ENCODE results near the gene MARK3. TPM values are rescaled to one million over a fixed set of nuclear protein-coding genes. Genes with fewer than 3 reads are reported as not detected.

The MARK3 gene
- total RNA-seq (100 to 1,000 TPM; 121 to 136 TPM), total RNA-seq (161 to 168 reads per million in 2 donors)

- H3K4me1 Mint-ChIP-seq: peaks cover 29% of the 10 kb centered on the region
- H3K27me3 Mint-ChIP-seq: peaks cover 19% of the 10 kb centered on the region
- DNase-seq: peak; percentile 94 to 95 (median 94)
- H3K27ac Mint-ChIP-seq: peak within 1 kb of the TSS; percentile 94
- peak; percentile 90 for ATAC-seq
- H3K36me3 Mint-ChIP-seq (ENCODE audit: low read depth): no peaks in the 10 kb centered on the region
- H3K9me3 ChIP-seq (ENCODE audit: control insufficient read depth, low read length, poor library complexity, severe bottlenecking): no peaks in the 10 kb centered on the region
- peak within 1 kb of the TSS; percentile 96 for H3K4me3 Mint-ChIP-seq
Observed at GRCh38 chr14:103385152-103385928, at the start of gene MARK3. MARK3 (plus strand) TSS chr14:103385415; CDS start chr14:103386030, 615 bp downstream.

- H3K4me1 Mint-ChIP-seq: peaks cover 32% of the 10 kb centered on the region
- peak overlapping the region; percentile 89 for H3K4me3 Mint-ChIP-seq
- peak overlapping the region; percentile 94 for H3K27ac Mint-ChIP-seq
- DNase-seq (no peak), ATAC-seq (no peak)
- H3K9me3 ChIP-seq (ENCODE audit: control insufficient read depth, low read length, poor library complexity, severe bottlenecking): no peaks in the 10 kb centered on the region
- H3K27me3 Mint-ChIP-seq: no peaks in the 10 kb centered on the region
- peaks cover 15% of the 10 kb centered on the region for H3K36me3 Mint-ChIP-seq (ENCODE audit: low read depth)
Observed at GRCh38 chr14:103336191-103336590, 49.0 kb upstream of the MARK3 start.

DNA sequence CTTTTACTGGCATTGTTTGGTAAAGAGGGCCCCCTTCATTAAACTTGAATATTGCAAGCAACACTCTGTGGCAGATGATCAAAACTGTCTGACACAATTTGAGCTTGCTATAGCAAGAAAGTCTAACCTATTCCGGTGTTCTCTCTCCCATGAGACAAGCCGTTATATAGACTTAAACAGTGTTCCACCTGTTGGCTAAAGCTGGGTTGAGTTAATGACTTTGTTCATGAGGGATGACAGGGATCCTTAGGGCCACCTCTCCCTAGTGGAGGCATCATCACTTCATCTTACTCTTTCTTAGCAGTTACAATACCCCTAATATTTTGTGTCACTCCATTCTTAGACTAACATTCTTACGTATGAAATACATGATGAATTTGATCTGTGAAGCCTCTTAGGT is 47.4 kb upstream of the MARK3 start:
- no peaks in the 10 kb centered on the region for H3K9me3 ChIP-seq (ENCODE audit: control insufficient read depth, low read length, poor library complexity, severe bottlenecking)
- Mint-ChIP-seq H3K27me3 (no peaks in the 10 kb centered on the region), H3K36me3 (ENCODE audit: low read depth) (peaks cover 17% of the 10 kb centered on the region), H3K4me3 (peak overlapping the region; percentile 82), H3K27ac (peak overlapping the region; percentile 94), H3K4me1 (peaks cover 29% of the 10 kb centered on the region)
- DNase-seq (no peak), ATAC-seq (no peak)

DNA sequence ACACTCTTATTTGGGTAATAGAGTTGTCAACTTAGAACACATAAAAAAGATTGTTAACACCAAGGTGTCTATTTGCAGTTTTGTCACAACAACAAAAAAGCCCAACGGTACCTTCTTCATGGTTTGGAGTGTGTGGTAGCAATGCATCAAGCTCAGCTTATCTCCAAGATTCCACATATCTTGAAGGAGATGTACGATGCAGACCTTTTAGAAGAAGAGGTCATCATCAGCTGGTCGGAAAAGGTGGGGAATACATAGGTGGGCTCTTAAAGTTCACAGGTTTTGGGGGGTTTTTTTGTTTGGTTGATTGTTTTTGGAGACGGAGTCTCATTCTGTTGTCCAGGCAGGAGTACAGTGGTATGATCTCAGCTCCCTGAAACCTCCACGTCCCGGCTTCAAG is 45.7 kb upstream of the MARK3 start:
- Mint-ChIP-seq H3K36me3 (ENCODE audit: low read depth) (peaks cover 17% of the 10 kb centered on the region), H3K27me3 (no peaks in the 10 kb centered on the region), H3K4me3 (peak overlapping the region; percentile 43), H3K27ac (peak overlapping the region; percentile 94), H3K4me1 (peaks cover 29% of the 10 kb centered on the region)
- ATAC-seq (no peak), DNase-seq (no peak)
- no peaks in the 10 kb centered on the region for H3K9me3 ChIP-seq (ENCODE audit: control insufficient read depth, low read length, poor library complexity, severe bottlenecking)

GRCh38 chr14:103340480-103341212 is 44.6 kb upstream of the MARK3 start:
- H3K27ac Mint-ChIP-seq: peak overlapping the region; percentile 94
- no peaks in the 10 kb centered on the region for H3K9me3 ChIP-seq (ENCODE audit: control insufficient read depth, low read length, poor library complexity, severe bottlenecking)

DNA sequence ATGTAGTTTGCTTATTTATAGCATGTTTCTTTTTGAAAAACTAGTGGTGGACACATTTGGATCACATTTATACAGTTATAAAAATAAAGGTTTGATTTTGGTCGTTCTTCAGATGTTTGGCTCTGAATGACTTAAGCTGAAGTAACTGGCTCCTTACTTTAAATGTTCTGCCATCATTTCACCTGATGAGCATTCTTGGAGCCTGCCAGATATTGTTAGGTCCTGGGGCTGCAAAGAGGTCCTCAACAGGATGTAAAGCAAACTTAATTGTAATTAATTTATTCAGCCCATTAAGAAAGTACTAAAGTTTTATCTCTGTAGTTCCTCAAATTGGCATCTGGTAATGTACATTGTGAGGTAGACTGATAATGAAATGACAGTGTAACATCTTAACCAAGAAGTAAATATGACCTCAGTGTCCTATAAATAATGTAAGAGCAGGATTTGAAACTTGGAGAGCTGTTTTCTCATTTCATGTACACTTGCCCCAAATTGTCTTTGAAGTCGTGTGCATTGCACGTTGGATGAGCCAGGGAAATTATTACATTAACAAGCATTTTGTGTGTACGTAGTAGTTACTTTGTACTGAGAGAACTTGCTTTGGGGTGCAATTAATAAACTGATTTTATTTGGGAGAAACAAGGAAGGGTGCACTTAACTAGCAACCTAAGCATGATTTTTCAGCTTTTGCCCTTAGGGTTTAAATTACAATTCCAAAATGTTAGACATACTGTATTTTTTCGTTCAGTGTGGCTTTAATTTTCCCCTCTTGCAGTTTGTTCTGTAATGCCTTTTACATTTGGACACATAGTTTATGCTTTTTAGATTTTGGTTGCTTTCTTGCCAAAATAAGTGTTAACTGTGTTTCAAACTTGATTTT is 43.7 kb upstream of the MARK3 start:
- DNase-seq (no peak), ATAC-seq (no peak)
- H3K9me3 ChIP-seq (ENCODE audit: control insufficient read depth, low read length, poor library complexity, severe bottlenecking): no peaks in the 10 kb centered on the region
- H3K27ac Mint-ChIP-seq: peak overlapping the region; percentile 94
- H3K36me3 Mint-ChIP-seq (ENCODE audit: low read depth): peaks cover 17% of the 10 kb centered on the region
- peaks cover 17% of the 10 kb centered on the region for H3K4me1 Mint-ChIP-seq
- H3K27me3 Mint-ChIP-seq: no peaks in the 10 kb centered on the region
- H3K4me3 Mint-ChIP-seq: peak overlapping the region; percentile 55

More at GRCh38 chr14:103340480-103341212, 44.6 kb upstream of the MARK3 start:
- ATAC-seq (no peak), DNase-seq (no peak)
- peaks cover 17% of the 10 kb centered on the region for H3K36me3 Mint-ChIP-seq (ENCODE audit: low read depth)
- H3K27me3 Mint-ChIP-seq: no peaks in the 10 kb centered on the region
- peak overlapping the region; percentile 47 for H3K4me3 Mint-ChIP-seq
- H3K4me1 Mint-ChIP-seq: peaks cover 24% of the 10 kb centered on the region

GRCh38 chr14:103343164-103343879 is 41.9 kb upstream of the MARK3 start:
- Mint-ChIP-seq H3K36me3 (ENCODE audit: low read depth) (peaks cover 13% of the 10 kb centered on the region), H3K4me1 (peaks cover 14% of the 10 kb centered on the region), H3K4me3 (peak overlapping the region; percentile 25), H3K27ac (peak overlapping the region; percentile 88), H3K27me3 (no peaks in the 10 kb centered on the region)
- no peaks in the 10 kb centered on the region for H3K9me3 ChIP-seq (ENCODE audit: control insufficient read depth, low read length, poor library complexity, severe bottlenecking)
- ATAC-seq (peak; percentile 1), DNase-seq (no peak)

DNA sequence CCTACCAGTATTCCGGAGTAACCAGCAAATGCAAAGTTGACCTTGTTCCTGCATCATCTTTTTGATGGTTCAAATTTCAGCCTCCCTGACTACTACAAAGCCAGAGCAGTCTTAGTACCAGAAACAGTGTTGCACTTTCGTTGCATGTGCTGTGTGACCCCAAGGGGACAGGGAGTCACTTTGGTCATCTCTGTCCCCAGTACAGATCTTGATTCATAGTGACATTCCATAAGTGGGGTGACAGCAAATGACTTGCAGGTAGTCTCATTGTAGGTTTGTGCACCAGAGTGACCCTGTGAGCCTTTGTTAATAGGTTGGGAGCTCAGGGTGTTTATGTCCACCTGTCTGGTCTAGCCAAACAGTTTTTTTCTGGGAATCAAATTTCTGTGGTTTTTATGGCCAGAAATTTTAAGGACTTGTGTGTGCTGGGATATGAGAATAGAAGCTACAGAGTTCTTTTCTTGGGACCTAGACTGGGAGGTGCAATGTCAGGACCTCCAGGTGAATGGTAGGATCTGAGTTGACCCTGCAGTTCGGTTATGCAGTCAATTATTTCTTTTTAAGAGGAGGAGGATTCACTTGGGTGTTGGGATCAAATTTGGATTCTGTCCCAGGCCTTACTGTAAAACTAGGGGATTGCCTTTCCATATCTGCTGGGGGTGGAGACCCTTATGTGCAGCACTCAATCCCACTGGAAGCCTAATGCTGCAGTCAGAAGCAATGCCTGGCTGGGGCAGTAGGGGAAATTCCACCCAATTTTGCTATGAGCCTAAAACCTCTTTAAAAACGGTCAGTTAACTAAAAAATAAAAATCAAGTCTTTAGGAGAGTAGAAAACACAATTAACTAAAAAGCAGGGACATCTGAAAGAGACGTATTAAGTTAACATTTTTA is 41.1 kb upstream of the MARK3 start:
- H3K27ac Mint-ChIP-seq: peak overlapping the region; percentile 88
- ATAC-seq: peak; percentile 5
- H3K9me3 ChIP-seq (ENCODE audit: control insufficient read depth, low read length, poor library complexity, severe bottlenecking): no peaks in the 10 kb centered on the region
- H3K27me3 Mint-ChIP-seq: no peaks in the 10 kb centered on the region
- H3K4me3 Mint-ChIP-seq: peak overlapping the region; percentile 68
- DNase-seq: no peak
- peaks cover 10% of the 10 kb centered on the region for H3K4me1 Mint-ChIP-seq
- peaks cover 9% of the 10 kb centered on the region for H3K36me3 Mint-ChIP-seq (ENCODE audit: low read depth)

DNA sequence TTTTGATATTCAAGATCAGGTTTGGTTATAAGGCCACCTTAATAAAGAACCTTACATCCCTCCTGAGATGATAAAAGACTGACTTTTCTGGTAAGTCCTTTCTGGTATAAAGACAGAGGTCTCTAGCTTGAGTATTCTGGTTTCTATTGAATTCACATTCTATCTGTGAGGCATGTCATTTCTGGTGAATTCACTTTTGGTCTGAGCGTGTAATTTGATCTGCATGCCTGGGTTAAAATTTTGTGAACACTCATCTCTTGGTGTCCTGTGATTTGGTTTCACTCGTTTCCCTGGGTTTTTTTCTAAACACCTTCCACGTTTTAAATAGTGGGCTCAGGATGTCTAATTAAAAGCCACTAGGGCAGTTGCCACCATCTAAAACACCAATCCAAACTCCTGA is 38.9 kb upstream of the MARK3 start:
- Mint-ChIP-seq H3K4me3 (peak overlapping the region; percentile 68), H3K4me1 (peaks cover 2% of the 10 kb centered on the region), H3K36me3 (ENCODE audit: low read depth) (peaks cover 2% of the 10 kb centered on the region), H3K27me3 (no peaks in the 10 kb centered on the region), H3K27ac (peak overlapping the region; percentile 88)
- DNase-seq (no peak), ATAC-seq (no peak)
- no peaks in the 10 kb centered on the region for H3K9me3 ChIP-seq (ENCODE audit: control insufficient read depth, low read length, poor library complexity, severe bottlenecking)

GRCh38 chr14:103347091-103347815 is 38.0 kb upstream of the MARK3 start:
- ATAC-seq (peak; percentile 8), DNase-seq (no peak)
- no peaks in the 10 kb centered on the region for H3K9me3 ChIP-seq (ENCODE audit: control insufficient read depth, low read length, poor library complexity, severe bottlenecking)
- peaks cover 2% of the 10 kb centered on the region for H3K27me3 Mint-ChIP-seq
- H3K36me3 Mint-ChIP-seq (ENCODE audit: low read depth): peaks cover 6% of the 10 kb centered on the region
- peak overlapping the region; percentile 7 for H3K4me3 Mint-ChIP-seq
- H3K27ac Mint-ChIP-seq: peak overlapping the region; percentile 88
- H3K4me1 Mint-ChIP-seq: peaks cover 2% of the 10 kb centered on the region

- Mint-ChIP-seq H3K27ac (peak overlapping the region; percentile 88), H3K4me1 (peaks cover 2% of the 10 kb centered on the region)
Observed at GRCh38 chr14:103348154-103348553, 37.1 kb upstream of the MARK3 start.

More at GRCh38 chr14:103348154-103348553, 37.1 kb upstream of the MARK3 start:
- no peak overlapping the region for H3K4me3 Mint-ChIP-seq
- H3K27me3 Mint-ChIP-seq: peaks cover 8% of the 10 kb centered on the region
- peaks cover 5% of the 10 kb centered on the region for H3K36me3 Mint-ChIP-seq (ENCODE audit: low read depth)
- no peak for DNase-seq
- no peak for ATAC-seq
- no peaks in the 10 kb centered on the region for H3K9me3 ChIP-seq (ENCODE audit: control insufficient read depth, low read length, poor library complexity, severe bottlenecking)

Data from T-helper 17 cell (primary cell).